NCI-H2029 treated with DMSO at 0.1 percent for 48 hours (cell line): ENCODE data around the gene TRIM26.
"Not testable (repeated sequence)": the region's sequence is repeated elsewhere in the genome, so short reads cannot be mapped to it uniquely, and the experiment has no call there.

Source experiments
- DNase-seq: peaks from one replicate; lab custom pipeline; 2025; lab: John Stamatoyannopoulos, UW

Gene TRIM26

GRCh38 chr6:30154709-30155519 is 58.3 kb downstream of the TRIM26 start:
- no peak for DNase-seq

GRCh38 chr6:30154061-30154460 is 59.1 kb downstream of the TRIM26 start:
- DNase-seq: no peak

- no peak for DNase-seq
Observed at GRCh38 chr6:30152910-30153610, 60.1 kb downstream of the TRIM26 start.

- DNase-seq: peak; percentile 37
Observed at GRCh38 chr6:30152016-30152673, 61.1 kb downstream of the TRIM26 start.

- no peak for DNase-seq
Observed at GRCh38 chr6:30151580-30151979, 61.6 kb downstream of the TRIM26 start.

GRCh38 chr6:30150671-30151395 is 62.4 kb downstream of the TRIM26 start:
- DNase-seq: no peak

GRCh38 chr6:30149858-30150550 is 63.2 kb downstream of the TRIM26 start:
- DNase-seq: no peak

GRCh38 chr6:30149234-30149633 is 64.0 kb downstream of the TRIM26 start:
- no peak for DNase-seq

GRCh38 chr6:30147096-30147495 is 66.1 kb downstream of the TRIM26 start:
- DNase-seq: no peak

- DNase-seq: no peak
Observed at GRCh38 chr6:30145818-30146217, 67.4 kb downstream of the TRIM26 start.

GRCh38 chr6:30144811-30145210 is 68.4 kb downstream of the TRIM26 start:
- no peak for DNase-seq

GRCh38 chr6:30143780-30144179 is 69.4 kb downstream of the TRIM26 start:
- no peak for DNase-seq

- no peak for DNase-seq
Observed at GRCh38 chr6:30142665-30143064, 70.5 kb downstream of the TRIM26 start.

- DNase-seq: not testable (repeated sequence)
Observed at GRCh38 chr6:30140240-30140639, 73.0 kb downstream of the TRIM26 start.

GRCh38 chr6:30136570-30137286 is 76.5 kb downstream of the TRIM26 start:
- no peak for DNase-seq

- DNase-seq: no peak
Observed at GRCh38 chr6:30135757-30136156, 77.4 kb downstream of the TRIM26 start, which contains the start of gene TRIM40. Gene TRIM40 (plus strand): TSS chr6:30136140. CDS start chr6:30137037, 897 bp downstream.

- no peak for DNase-seq
Observed at GRCh38 chr6:30135147-30135546, 78.1 kb downstream of the TRIM26 start.
